H9 (cell line): Measurements from ENCODE around the gene NKAIN2. TPM values are rescaled to one million over a fixed set of nuclear protein-coding genes. Genes with fewer than 3 reads are reported as not detected.

Experiments used
- DNase-seq: peaks from one replicate; pipeline ENCODE4 v3.0.0-alpha.2; 2017
- H2AFZ ChIP-seq: one replicate; pipeline ENCODE4 v1.6.1; 2013; ENCODE audit warnings: mild to moderate bottlenecking, low read length, control low read depth, moderate library complexity
- H2AK5ac ChIP-seq: 2 replicates; pipeline ENCODE4 v1.6.1; 2013; ENCODE audit warnings: low read length, control low read depth, mixed read lengths; ENCODE audit not compliant: insufficient read length
- H2BK120ac ChIP-seq: one replicate; pipeline ENCODE4 v1.6.1; 2013; ENCODE audit warnings: low read depth, mild to moderate bottlenecking, low read length, control low read depth, inconsistent platforms; ENCODE audit not compliant: poor library complexity, severe bottlenecking
- H2BK12ac ChIP-seq: 2 replicates; pipeline ENCODE4 v1.6.1; 2013; ENCODE audit warnings: low read length, control low read depth, mixed read lengths, low read depth; ENCODE audit not compliant: insufficient read length
- H2BK15ac ChIP-seq: 2 replicates; pipeline ENCODE4 v1.6.1; 2013; ENCODE audit warnings: low read depth, low read length, control low read depth
- H2BK20ac ChIP-seq: one replicate; pipeline ENCODE4 v1.6.1; 2013; ENCODE audit warnings: low read depth, mild to moderate bottlenecking, low read length, control low read depth, inconsistent platforms; ENCODE audit not compliant: poor library complexity, severe bottlenecking
- H2BK5ac ChIP-seq: 2 replicates; pipeline ENCODE4 v1.6.1; 2013; ENCODE audit warnings: low read length, control low read depth, mixed read lengths; ENCODE audit not compliant: insufficient read length
- H3K14ac ChIP-seq: 2 replicates; pipeline ENCODE4 v1.6.1; 2013; ENCODE audit warnings: low read length, control low read depth; ENCODE audit not compliant: insufficient read depth
- H3K18ac ChIP-seq: 2 replicates; pipeline ENCODE4 v1.6.1; 2013; ENCODE audit warnings: low read depth, mild to moderate bottlenecking, mixed read lengths, low read length, control low read depth; ENCODE audit not compliant: insufficient read length
- H3K23ac ChIP-seq: 2 replicates; pipeline ENCODE4 v1.6.1; 2013; ENCODE audit warnings: low read length, control low read depth, mixed read lengths, low read depth; ENCODE audit not compliant: insufficient read length
- H3K23me2 ChIP-seq: 2 replicates; pipeline ENCODE4 v1.6.1; 2013; ENCODE audit warnings: low read depth, mild to moderate bottlenecking, mixed read lengths, low read length, control low read depth; ENCODE audit not compliant: insufficient read length, poor library complexity, severe bottlenecking
- H3K27ac ChIP-seq: 2 replicates; pipeline ENCODE4 v1.5.1; 2013; ENCODE audit warnings: low read length, control low read depth, mixed read lengths, low read depth; ENCODE audit not compliant: insufficient read length
- H3K27me3 ChIP-seq: 2 replicates; pipeline ENCODE4 v1.6.1; 2013; ENCODE audit warnings: low read length, control low read depth, inconsistent platforms; ENCODE audit not compliant: insufficient read depth
- H3K4ac ChIP-seq: 2 replicates; pipeline ENCODE4 v1.6.1; 2013; ENCODE audit warnings: low read depth, mild to moderate bottlenecking, control low read depth, inconsistent platforms, low read length, moderate library complexity
- H3K4me1 ChIP-seq: 2 replicates; pipeline ENCODE4 v1.6.1; 2013; ENCODE audit warnings: low read length, control low read depth, inconsistent platforms; ENCODE audit not compliant: insufficient read depth
- H3K4me2 ChIP-seq: 2 replicates; pipeline ENCODE4 v1.6.1; 2013; ENCODE audit warnings: low read length, control low read depth, mixed read lengths; ENCODE audit not compliant: insufficient read length, insufficient read depth
- H3K56ac ChIP-seq: 2 replicates; pipeline ENCODE4 v1.6.1; 2013; ENCODE audit warnings: low read depth, mild to moderate bottlenecking, mixed read lengths, low read length, control low read depth; ENCODE audit not compliant: insufficient read length
- H3K79me1 ChIP-seq: 2 replicates; pipeline ENCODE4 v1.6.1; 2013; ENCODE audit warnings: low read depth, mild to moderate bottlenecking, moderate library complexity, low read length, control low read depth, inconsistent platforms; ENCODE audit not compliant: insufficient read depth, poor library complexity, severe bottlenecking
- H3K79me2 ChIP-seq: 2 replicates; pipeline ENCODE4 v1.6.1; 2013; ENCODE audit warnings: low read length, control low read depth, inconsistent platforms; ENCODE audit not compliant: insufficient read depth
- H3K9ac ChIP-seq: 2 replicates; pipeline ENCODE4 v1.6.1; 2013; ENCODE audit warnings: low read length, control low read depth, mixed read lengths; ENCODE audit not compliant: insufficient read length; ENCODE audit errors: extremely low read depth
- H3K9me3 ChIP-seq: one replicate; pipeline ENCODE4 v1.6.1; 2013; ENCODE audit warnings: low read depth, low read length, inconsistent platforms; ENCODE audit not compliant: control insufficient read depth
- H3T11ph ChIP-seq: one replicate; pipeline ENCODE4 v1.6.1; 2013; ENCODE audit warnings: mild to moderate bottlenecking, low read length, control low read depth, inconsistent platforms
- H4K20me1 ChIP-seq: one replicate; pipeline ENCODE4 v1.6.1; 2013; ENCODE audit not compliant: control insufficient read depth, insufficient read length, insufficient read depth
- H4K5ac ChIP-seq: 2 replicates; pipeline ENCODE4 v1.6.1; 2013; ENCODE audit warnings: low read depth, mild to moderate bottlenecking, mixed read lengths, low read length, control low read depth; ENCODE audit not compliant: insufficient read length
- H4K8ac ChIP-seq: replicated peaks from 2 replicates; pipeline ENCODE4 v1.6.1; 2013; ENCODE audit warnings: low read length, control low read depth, mixed read lengths, low read depth; ENCODE audit not compliant: insufficient read length
- H4K91ac ChIP-seq: 2 replicates; pipeline ENCODE4 v1.6.1; 2013; ENCODE audit warnings: low read depth, mild to moderate bottlenecking, moderate library complexity, mixed read lengths, low read length, control low read depth; ENCODE audit not compliant: insufficient read length
- H3K27ac Mint-ChIP-seq, 3 experiments: 2 replicates in 2 of 3; 3 replicates in 1 of 3; pipeline ENCODE4 v1.8.0; 2020 to 2021; ENCODE audit warnings: mixed read lengths in 3 of 3, mild to moderate bottlenecking in 1 of 3, moderate library complexity in 1 of 3
- H3K27me3 Mint-ChIP-seq: 2 replicates; pipeline ENCODE4 v1.8.0; 2021; ENCODE audit warnings: low read depth, mild to moderate bottlenecking, moderate library complexity, mixed read lengths
- H3K36me3 Mint-ChIP-seq, 3 experiments: 2 replicates in 2 of 3; 3 replicates in 1 of 3; pipeline ENCODE4 v1.8.0; 2020 to 2021; ENCODE audit warnings: low read depth in 3 of 3, mixed read lengths in 3 of 3; ENCODE audit not compliant: insufficient read depth in 1 of 3
- H3K4me1 Mint-ChIP-seq, 2 experiments: 2 replicates each; pipeline ENCODE4 v1.8.0; 2020; ENCODE audit warnings: mixed read lengths in 2 of 2
- H3K4me3 Mint-ChIP-seq, 2 experiments: 2 replicates in 1 of 2; 3 replicates in 1 of 2; pipeline ENCODE4 v1.8.0; 2020 to 2021; ENCODE audit warnings: mild to moderate bottlenecking in 2 of 2, mixed read lengths in 2 of 2, moderate library complexity in 1 of 2
- H3K9me3 Mint-ChIP-seq, 2 experiments: 2 replicates in 1 of 2; 3 replicates in 1 of 2; pipeline ENCODE4 v1.8.0; 2020; ENCODE audit warnings: mild to moderate bottlenecking in 2 of 2, mixed read lengths in 2 of 2, moderate library complexity in 1 of 2
- WGBS: extraction: QIAGEN DNeasy Blood & Tissue Kit; methylation state at CpG from one replicate; pipeline ENCODE4 v1.1.7; 2013; ENCODE audit warnings: missing lambda C conversion rate, low lambda C conversion rate, mixed read lengths; ENCODE audit not compliant: insufficient read length; ENCODE audit errors: extremely low coverage; 5-methylcytosine and 5-hydroxymethylcytosine counted together
- total RNA-seq: library from RNA; stranded (reverse); gene quantifications from 2 replicates; pipeline ENCODE4 v1.2.1, GENCODE V29; 2021
- TF ChIP-seq, protein P1 (sequence below): fragments of 200-600 bp; sonication (generic); conservative IDR thresholded peaks from 3 replicates; pipeline ENCODE4 v1.8.0; 2021; ENCODE audit warnings: antibody characterized with exemption, mild to moderate bottlenecking

The NKAIN2 gene
- total RNA-seq, 1 experiment from 2014 or later, result 0.17 TPM

DNA sequence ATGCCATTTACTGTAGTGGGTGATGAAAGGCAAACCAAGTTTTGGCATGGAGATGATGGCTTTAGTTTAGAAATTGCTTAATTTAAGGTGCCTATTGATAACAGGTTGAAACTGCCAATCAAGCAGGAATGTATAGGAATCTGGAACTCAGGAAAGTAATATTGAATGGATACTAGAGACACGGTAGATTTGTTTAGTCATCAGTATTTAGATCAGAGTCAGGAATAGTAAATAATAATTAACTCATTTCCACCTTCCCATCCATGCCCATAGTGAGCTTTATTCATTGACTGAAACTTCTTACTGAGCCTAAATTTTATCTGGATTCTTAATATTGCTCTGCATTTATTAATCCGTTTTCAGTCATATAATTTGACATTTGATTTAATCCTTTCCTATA lies 500.3 kb downstream of the NKAIN2 start:
- no CpG with 5 or more reads among the region's 2 CpGs for WGBS
- no peak overlapping the region for H2BK5ac ChIP-seq
- no peak overlapping the region for H4K8ac ChIP-seq
- no peak overlapping the region for H2BK120ac ChIP-seq
- H3K27ac ChIP-seq, result no peak overlapping the region
- H2BK15ac ChIP-seq, result no peak overlapping the region
- no peaks in the 10 kb centered on the region for H3K79me1 ChIP-seq
- H3K79me2 ChIP-seq, result no peaks in the 10 kb centered on the region
- H4K5ac ChIP-seq, result no peak overlapping the region
- no peaks in the 10 kb centered on the region for H4K20me1 ChIP-seq
- Mint-ChIP-seq H3K36me3 (peaks cover 5 to 8% (median 7%) of the 10 kb centered on the region in 3 experiments; a peak in 6 of 7 replicates), H3K27ac (no peak overlapping the region), H3K9me3 (peaks cover 10 to 15% of the 10 kb centered on the region in 2 experiments; a peak in 4 of 5 replicates), H3K27me3 (no peaks in the 10 kb centered on the region), H3K4me1 (0 out of 4 replicates have a peak, but pooled peaks cover 0 to 6% of the 10 kb centered on the region in 2 experiments), H3K4me3 (no peak overlapping the region)
- H3K27me3 ChIP-seq, result no peaks in the 10 kb centered on the region
- H3K9me3 ChIP-seq, result no peaks in the 10 kb centered on the region
- no peak overlapping the region for H4K91ac ChIP-seq
- no peak overlapping the region for H3T11ph ChIP-seq
- no peak overlapping the region for H3K14ac ChIP-seq
- H2BK20ac ChIP-seq, result no peak overlapping the region
- TF ChIP-seq, protein P1, sequence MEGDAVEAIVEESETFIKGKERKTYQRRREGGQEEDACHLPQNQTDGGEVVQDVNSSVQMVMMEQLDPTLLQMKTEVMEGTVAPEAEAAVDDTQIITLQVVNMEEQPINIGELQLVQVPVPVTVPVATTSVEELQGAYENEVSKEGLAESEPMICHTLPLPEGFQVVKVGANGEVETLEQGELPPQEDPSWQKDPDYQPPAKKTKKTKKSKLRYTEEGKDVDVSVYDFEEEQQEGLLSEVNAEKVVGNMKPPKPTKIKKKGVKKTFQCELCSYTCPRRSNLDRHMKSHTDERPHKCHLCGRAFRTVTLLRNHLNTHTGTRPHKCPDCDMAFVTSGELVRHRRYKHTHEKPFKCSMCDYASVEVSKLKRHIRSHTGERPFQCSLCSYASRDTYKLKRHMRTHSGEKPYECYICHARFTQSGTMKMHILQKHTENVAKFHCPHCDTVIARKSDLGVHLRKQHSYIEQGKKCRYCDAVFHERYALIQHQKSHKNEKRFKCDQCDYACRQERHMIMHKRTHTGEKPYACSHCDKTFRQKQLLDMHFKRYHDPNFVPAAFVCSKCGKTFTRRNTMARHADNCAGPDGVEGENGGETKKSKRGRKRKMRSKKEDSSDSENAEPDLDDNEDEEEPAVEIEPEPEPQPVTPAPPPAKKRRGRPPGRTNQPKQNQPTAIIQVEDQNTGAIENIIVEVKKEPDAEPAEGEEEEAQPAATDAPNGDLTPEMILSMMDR, result no peak
- H2AFZ ChIP-seq, result no peak overlapping the region
- no peak overlapping the region for H3K4ac ChIP-seq
- DNase-seq, result no peak
- H3K4me1 ChIP-seq, result no peaks in the 10 kb centered on the region
- no peak overlapping the region for H2AK5ac ChIP-seq
- no peak overlapping the region for H3K4me2 ChIP-seq
- no peak overlapping the region for H2BK12ac ChIP-seq
- no peak overlapping the region for H3K9ac ChIP-seq
- H3K23ac ChIP-seq, result no peak overlapping the region
- no peak overlapping the region for H3K56ac ChIP-seq
- H3K18ac ChIP-seq, result no peak overlapping the region
- H3K23me2 ChIP-seq, result no peaks in the 10 kb centered on the region
